Mesenchymal stem cell (in vitro differentiated cells and primary cell): ENCODE results near the gene ADRB1.
A peak's percentile ranks its signal among the peaks of the same experiment; 100 is the strongest.

Experiments used
- DNase-seq: peaks from one replicate; pipeline ENCODE4 v3.0.0-alpha.2; 2013
- H2AFZ ChIP-seq: one replicate; pipeline ENCODE4 v1.6.1; 2013; ENCODE audit warnings: low read depth, mild to moderate bottlenecking, control low read depth, inconsistent platforms, low read length, moderate library complexity
- H2AK5ac ChIP-seq: 2 replicates; pipeline ENCODE4 v1.6.1; 2013; ENCODE audit warnings: low read length, moderate library complexity, mild to moderate bottlenecking, inconsistent platforms; ENCODE audit not compliant: severe bottlenecking
- H2BK120ac ChIP-seq: one replicate; pipeline ENCODE4 v1.6.1; 2013; ENCODE audit warnings: low read depth, mild to moderate bottlenecking, inconsistent platforms, low read length, moderate library complexity
- H2BK12ac ChIP-seq, 2 experiments: one replicate each; pipeline ENCODE4 v1.6.1; 2013; ENCODE audit warnings: inconsistent platforms in 2 of 2, low read length in 2 of 2, mild to moderate bottlenecking in 2 of 2, moderate library complexity in 2 of 2, control low read depth in 1 of 2
- H2BK15ac ChIP-seq: one replicate; pipeline ENCODE4 v1.6.1; 2013; ENCODE audit warnings: mild to moderate bottlenecking, low read depth, inconsistent platforms; ENCODE audit not compliant: poor library complexity, severe bottlenecking
- H2BK5ac ChIP-seq: 2 replicates; pipeline ENCODE4 v1.6.1; 2013; ENCODE audit warnings: low read depth, mild to moderate bottlenecking, low read length, control low read depth, inconsistent platforms; ENCODE audit not compliant: poor library complexity, severe bottlenecking
- H3K14ac ChIP-seq, 2 experiments: one replicate each; pipeline ENCODE4 v1.6.1; 2013; ENCODE audit warnings: inconsistent platforms in 2 of 2, low read length in 2 of 2, control low read depth in 1 of 2, mild to moderate bottlenecking in 1 of 2, moderate library complexity in 1 of 2
- H3K18ac ChIP-seq, 2 experiments: one replicate each; pipeline ENCODE4 v1.6.1; 2013; ENCODE audit warnings: inconsistent platforms in 2 of 2, low read length in 2 of 2, control low read depth in 1 of 2, low read depth in 1 of 2, mild to moderate bottlenecking in 1 of 2
- H3K23ac ChIP-seq, 2 experiments: one replicate each; pipeline ENCODE4 v1.6.1; 2013; ENCODE audit warnings: inconsistent platforms in 2 of 2, low read length in 2 of 2, mild to moderate bottlenecking in 2 of 2, moderate library complexity in 2 of 2, control low read depth in 1 of 2
- H3K27ac ChIP-seq: 2 replicates; pipeline ENCODE4 v1.5.1; 2013; ENCODE audit warnings: mild to moderate bottlenecking, moderate library complexity, low read length, control low read depth, inconsistent platforms; ENCODE audit not compliant: poor library complexity, severe bottlenecking
- H3K27me3 ChIP-seq, 2 experiments: 2 replicates each; pipeline versions ENCODE4 v1.6.1 to v1.7.0; 2013; ENCODE audit warnings: low read length in 2 of 2, mild to moderate bottlenecking in 2 of 2, moderate library complexity in 2 of 2, control low read depth in 1 of 2, inconsistent platforms in 1 of 2; ENCODE audit not compliant: control insufficient read depth in 1 of 2, insufficient read depth in 1 of 2
- H3K36me3 ChIP-seq, 2 experiments: 2 replicates each; pipeline versions ENCODE4 v1.6.1 to v1.7.0; 2013; ENCODE audit warnings: low read length in 2 of 2, control low read depth in 1 of 2, inconsistent platforms in 1 of 2, low read depth in 1 of 2, mild to moderate bottlenecking in 1 of 2; ENCODE audit not compliant: insufficient read depth in 2 of 2, control insufficient read depth in 1 of 2
- H3K4ac ChIP-seq, 2 experiments: one replicate each; pipeline ENCODE4 v1.6.1; 2013; ENCODE audit warnings: inconsistent platforms in 2 of 2, low read length in 2 of 2, mild to moderate bottlenecking in 2 of 2, moderate library complexity in 2 of 2, control low read depth in 1 of 2, low read depth in 1 of 2
- H3K4me1 ChIP-seq: 2 replicates; pipeline ENCODE4 v1.6.1; 2013; ENCODE audit warnings: low read depth, low read length, control low read depth; ENCODE audit not compliant: control insufficient read depth, insufficient read depth
- H3K4me2 ChIP-seq: 2 replicates; pipeline ENCODE4 v1.6.1; 2013; ENCODE audit warnings: low read length, mild to moderate bottlenecking, inconsistent platforms; ENCODE audit not compliant: poor library complexity, severe bottlenecking
- H3K4me3 ChIP-seq, 2 experiments: 2 replicates each; pipeline versions ENCODE4 v1.5.1 to v1.7.0; 2013; ENCODE audit warnings: low read length in 2 of 2, mild to moderate bottlenecking in 2 of 2, control low read depth in 1 of 2, low read depth in 1 of 2; ENCODE audit not compliant: insufficient read depth in 1 of 2
- H3K79me1 ChIP-seq: replicated peaks from 2 replicates; pipeline ENCODE4 v1.6.1; 2013; ENCODE audit warnings: mild to moderate bottlenecking, control low read depth, low read length, inconsistent platforms; ENCODE audit not compliant: poor library complexity, severe bottlenecking
- H3K9ac ChIP-seq: 2 replicates; pipeline ENCODE4 v1.7.0; 2013; ENCODE audit warnings: mild to moderate bottlenecking, low read length, moderate library complexity
- H3K9me3 ChIP-seq: 2 replicates; pipeline ENCODE4 v1.7.0; 2013; ENCODE audit warnings: mild to moderate bottlenecking, low read length; ENCODE audit not compliant: control insufficient read depth
- H4K8ac ChIP-seq: one replicate; pipeline ENCODE4 v1.6.1; 2013; ENCODE audit warnings: inconsistent platforms, mild to moderate bottlenecking, low read length, moderate library complexity
- H4K91ac ChIP-seq: one replicate; pipeline ENCODE4 v1.6.1; 2013; ENCODE audit warnings: mild to moderate bottlenecking, low read length, inconsistent platforms
- WGBS: methylation state at CpG from one replicate; pipeline ENCODE4 v1.1.7; 2013; ENCODE audit warnings: mixed read lengths; 5-methylcytosine and 5-hydroxymethylcytosine counted together

ADRB1 gene

GRCh38 chr10:114022766-114023597, 20.7 kb upstream of the ADRB1 start:
- no peak overlapping the region for H3K23ac ChIP-seq
- 73% methylated on average over 6 of the region's 7 CpGs for WGBS

GRCh38 chr10:114024876-114025610, 18.6 kb upstream of the ADRB1 start:
- no peak overlapping the region for H3K4me2 ChIP-seq
- peaks cover 10% of the 10 kb centered on the region for H3K4me1 ChIP-seq
- peak overlapping the region; percentile 13 to 37 for H3K18ac ChIP-seq
- no peaks in the 10 kb centered on the region for H3K9me3 ChIP-seq
- H3K9ac ChIP-seq: no peak overlapping the region
- no peaks in the 10 kb centered on the region for H3K79me1 ChIP-seq
- peak overlapping the region; percentile 10 for H4K91ac ChIP-seq
- peak overlapping the region; percentile 16 to 51 for H3K4ac ChIP-seq
- WGBS: 81% methylated on average over 11 of the region's 12 CpGs
- H3K27me3 ChIP-seq: peaks cover 0 to 22% of the 10 kb centered on the region in 2 experiments
- no peak overlapping the region for H3K4me3 ChIP-seq
- no peak overlapping the region for H2BK15ac ChIP-seq
- H4K8ac ChIP-seq: peak overlapping the region; percentile 20
- peak overlapping the region; percentile 12 to 13 for H2BK12ac ChIP-seq
- no peak overlapping the region for H3K23ac ChIP-seq
- no peak overlapping the region for H2BK120ac ChIP-seq
- DNase-seq: peak; percentile 62
- H2AK5ac ChIP-seq: peak overlapping the region; percentile 46
- H2BK5ac ChIP-seq: no peak overlapping the region
- H2AFZ ChIP-seq: no peak overlapping the region
- no peak overlapping the region for H3K14ac ChIP-seq
- H3K36me3 ChIP-seq: no peaks in the 10 kb centered on the region
- no peak overlapping the region for H3K27ac ChIP-seq

More at GRCh38 chr10:114022766-114023597, 20.7 kb upstream of the ADRB1 start:
- H3K27ac ChIP-seq: no peak overlapping the region
- H3K4me2 ChIP-seq: no peak overlapping the region
- H3K79me1 ChIP-seq: no peaks in the 10 kb centered on the region
- no peak overlapping the region for H2BK120ac ChIP-seq
- H3K4me3 ChIP-seq: no peak overlapping the region
- peak; percentile 66 for DNase-seq
- no peak overlapping the region for H2BK12ac ChIP-seq
- H3K4ac ChIP-seq: no peak overlapping the region
- no peak overlapping the region for H2AFZ ChIP-seq
- H4K91ac ChIP-seq: no peak overlapping the region
- no peaks in the 10 kb centered on the region for H3K36me3 ChIP-seq
- no peaks in the 10 kb centered on the region for H3K9me3 ChIP-seq
- H3K14ac ChIP-seq: no peak overlapping the region
- H2BK15ac ChIP-seq: no peak overlapping the region
- no peak overlapping the region for H4K8ac ChIP-seq
- H3K18ac ChIP-seq: no peak overlapping the region
- H3K4me1 ChIP-seq: peaks cover 10% of the 10 kb centered on the region
- H2AK5ac ChIP-seq: no peak overlapping the region
- peaks cover 0 to 22% of the 10 kb centered on the region in 2 experiments for H3K27me3 ChIP-seq
- H3K9ac ChIP-seq: no peak overlapping the region
- H2BK5ac ChIP-seq: no peak overlapping the region

DNA sequence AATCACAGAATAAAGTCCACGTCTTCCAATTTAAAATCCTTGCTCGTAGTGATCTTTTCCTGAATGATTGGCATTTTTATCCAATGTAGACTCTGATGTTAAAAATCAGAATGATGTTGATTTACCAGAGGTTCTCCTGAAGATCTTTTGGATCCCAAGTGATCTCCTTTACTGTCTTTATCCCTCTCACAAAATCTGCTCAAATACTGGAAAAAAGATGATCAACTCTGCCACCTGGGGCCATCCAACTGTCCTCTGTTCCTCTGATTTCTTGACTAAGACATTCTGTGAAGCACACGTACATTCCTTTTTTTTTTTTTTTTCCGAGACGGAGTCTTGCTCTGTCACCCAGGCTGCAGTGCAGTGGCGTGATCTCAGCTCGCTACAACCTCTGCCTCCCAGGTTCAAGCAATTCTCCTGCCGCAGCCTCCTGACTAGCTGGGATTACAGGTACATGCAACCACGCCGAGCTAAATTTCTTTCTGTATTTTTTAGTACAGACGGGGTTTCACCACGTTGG, 18.0 kb upstream of the ADRB1 start:
- Histone ChIP-seq H2BK5ac (peak overlapping the region; percentile 45), H4K8ac (no peak overlapping the region), H3K18ac (peak overlapping the region in 1 of 2 experiments; percentile 34), H4K91ac (no peak overlapping the region), H3K27ac (peak overlapping the region; percentile 94), H2AFZ (no peak overlapping the region), H3K23ac (no peak overlapping the region), H3K14ac (no peak overlapping the region), H2BK12ac (peak overlapping the region in 1 of 2 experiments; percentile 42), H2AK5ac (no peak overlapping the region), H3K79me1 (no peaks in the 10 kb centered on the region), H3K4ac (peak overlapping the region in 1 of 2 experiments; percentile 1), H3K4me1 (peaks cover 10% of the 10 kb centered on the region), H3K4me3 (no peak overlapping the region), H2BK120ac (no peak overlapping the region), H3K9ac (no peak overlapping the region), H3K4me2 (no peak overlapping the region), H2BK15ac (no peak overlapping the region), H3K9me3 (no peaks in the 10 kb centered on the region), H3K27me3 (peaks cover 0 to 22% of the 10 kb centered on the region in 2 experiments), H3K36me3 (no peaks in the 10 kb centered on the region)
- 84% methylated on average over 11 of the region's 12 CpGs for WGBS
- DNase-seq: no peak
